Transverse colon (tissue), 4 donors: Measurements from ENCODE around the gene LRRC32.

Experiments used
- EP300 ChIP-seq: sonication (generic); formaldehyde crosslinking; IDR thresholded peaks from one replicate; pipeline ENCODE4 v1.6.1; 2017; ENCODE audit warnings: antibody characterized with exemption, low read depth
- POLR2A ChIP-seq: fragments of 450-650 bp; IDR thresholded peaks from one replicate; pipeline ENCODE4 v1.6.1; 2016; ENCODE audit warnings: antibody characterized with exemption, mild to moderate bottlenecking, moderate library complexity
- POLR2AphosphoS5 ChIP-seq, 3 donors: sonication (generic); formaldehyde crosslinking; IDR thresholded peaks; one replicate each; pipeline ENCODE4 v1.6.1; 2016; ENCODE audit warnings: antibody characterized with exemption in 3 of 3
- TF ChIP-seq, protein P1 (sequence below), 5 experiments: fragments of 200-600 bp in 3 of 5; fragments of 450-650 bp in 2 of 5; sonication (generic) in 3 of 5; IDR thresholded peaks; 1 replicate in 2 of 5; 2 replicates in 3 of 5; pipeline ENCODE4 v1.5.1; 2016 to 2017; ENCODE audit warnings: antibody characterized with exemption in 5 of 5, inconsistent platforms in 3 of 5, mild to moderate bottlenecking in 2 of 5, moderate library complexity in 1 of 5

DNA sequence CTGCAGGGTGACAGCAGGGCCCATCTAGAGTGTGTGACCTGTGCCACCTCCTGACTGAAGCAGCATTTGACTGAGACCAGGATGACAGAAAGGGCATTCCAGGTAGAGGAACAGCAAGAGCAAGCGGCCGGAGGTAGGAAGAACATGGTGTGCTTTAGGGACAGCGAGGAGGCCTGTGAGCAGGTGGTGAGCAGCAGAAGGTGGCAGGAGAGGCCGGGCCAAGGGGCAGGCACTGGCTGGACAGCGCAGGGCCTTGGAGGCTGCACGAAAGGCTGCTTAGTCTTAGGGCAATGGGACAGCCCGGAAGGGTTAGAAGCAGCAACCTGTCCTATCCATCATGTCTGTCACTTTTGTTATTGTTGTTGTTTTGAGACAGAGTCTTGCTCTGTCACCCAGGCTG lies 17.6 kb upstream of the LRRC32 start:
- TF ChIP-seq POLR2AphosphoS5 (IDR thresholded peaks at IDR 0.05): no peak
- TF ChIP-seq EP300: no peak
- TF ChIP-seq, protein P1, sequence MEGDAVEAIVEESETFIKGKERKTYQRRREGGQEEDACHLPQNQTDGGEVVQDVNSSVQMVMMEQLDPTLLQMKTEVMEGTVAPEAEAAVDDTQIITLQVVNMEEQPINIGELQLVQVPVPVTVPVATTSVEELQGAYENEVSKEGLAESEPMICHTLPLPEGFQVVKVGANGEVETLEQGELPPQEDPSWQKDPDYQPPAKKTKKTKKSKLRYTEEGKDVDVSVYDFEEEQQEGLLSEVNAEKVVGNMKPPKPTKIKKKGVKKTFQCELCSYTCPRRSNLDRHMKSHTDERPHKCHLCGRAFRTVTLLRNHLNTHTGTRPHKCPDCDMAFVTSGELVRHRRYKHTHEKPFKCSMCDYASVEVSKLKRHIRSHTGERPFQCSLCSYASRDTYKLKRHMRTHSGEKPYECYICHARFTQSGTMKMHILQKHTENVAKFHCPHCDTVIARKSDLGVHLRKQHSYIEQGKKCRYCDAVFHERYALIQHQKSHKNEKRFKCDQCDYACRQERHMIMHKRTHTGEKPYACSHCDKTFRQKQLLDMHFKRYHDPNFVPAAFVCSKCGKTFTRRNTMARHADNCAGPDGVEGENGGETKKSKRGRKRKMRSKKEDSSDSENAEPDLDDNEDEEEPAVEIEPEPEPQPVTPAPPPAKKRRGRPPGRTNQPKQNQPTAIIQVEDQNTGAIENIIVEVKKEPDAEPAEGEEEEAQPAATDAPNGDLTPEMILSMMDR (IDR thresholded peaks at IDR 0.05): no peak
- no peak for TF ChIP-seq POLR2A
